Smooth muscle cell of trachea (primary cell): Measurements from ENCODE around the gene SNX25. TPM values are rescaled to one million over a fixed set of nuclear protein-coding genes. Genes with fewer than 3 reads are reported as not detected.

ENCODE experiments used
- total RNA-seq: library from RNA; depleted of rRNA; stranded (reverse); fragments of >200 nt; gene quantifications from 2 replicates; pipeline ENCODE4 v1.2.1, GENCODE V29; 2014

The SNX25 gene
- total RNA-seq = 23.5 and 34.2 TPM in 2 replicates

DNA sequence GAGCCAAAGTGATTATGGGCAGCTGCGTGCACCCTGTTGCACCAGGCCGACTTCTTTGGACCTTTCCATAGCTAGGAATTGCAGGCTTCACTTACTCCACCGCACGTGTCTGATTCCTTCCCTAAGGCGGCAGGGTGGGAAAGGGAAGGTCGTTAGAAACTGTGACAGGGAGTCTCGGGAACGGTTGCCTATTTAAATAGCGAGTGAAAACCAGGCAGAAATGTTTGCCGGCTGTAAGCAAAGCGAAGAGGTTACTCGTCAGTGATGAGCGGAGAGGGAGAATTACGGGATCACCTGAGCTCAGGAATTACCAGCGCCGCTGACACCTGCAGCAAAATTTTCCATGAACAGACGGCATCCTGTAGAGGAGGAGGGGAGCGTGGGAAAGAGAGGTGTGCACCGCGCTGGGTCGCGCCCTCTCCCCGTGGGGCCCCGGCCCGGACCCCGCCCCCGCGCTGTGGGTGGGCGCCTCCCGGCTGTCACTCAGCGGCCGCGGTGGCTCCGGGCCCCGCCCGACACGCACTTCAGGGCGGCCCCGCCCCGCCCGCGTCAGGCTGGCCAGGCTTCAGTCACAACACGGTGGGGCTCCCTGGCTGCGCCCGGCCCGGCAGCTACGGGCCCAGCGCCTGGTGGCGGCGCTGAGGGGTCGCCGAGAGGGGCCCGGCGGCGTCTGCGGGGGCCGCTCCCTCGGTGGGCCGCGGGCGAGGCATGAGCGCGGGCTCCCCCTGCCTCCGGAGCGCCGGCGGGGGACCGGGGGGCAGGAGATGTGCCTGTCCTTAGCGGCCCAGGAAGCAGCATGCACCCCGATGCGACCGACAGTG, at the start of gene SNX25:
Gene SNX25 (plus strand): TSS at position 568 of the 821 bp plus-strand sequence. CDS start 229 bp downstream, at position 797.

DNA sequence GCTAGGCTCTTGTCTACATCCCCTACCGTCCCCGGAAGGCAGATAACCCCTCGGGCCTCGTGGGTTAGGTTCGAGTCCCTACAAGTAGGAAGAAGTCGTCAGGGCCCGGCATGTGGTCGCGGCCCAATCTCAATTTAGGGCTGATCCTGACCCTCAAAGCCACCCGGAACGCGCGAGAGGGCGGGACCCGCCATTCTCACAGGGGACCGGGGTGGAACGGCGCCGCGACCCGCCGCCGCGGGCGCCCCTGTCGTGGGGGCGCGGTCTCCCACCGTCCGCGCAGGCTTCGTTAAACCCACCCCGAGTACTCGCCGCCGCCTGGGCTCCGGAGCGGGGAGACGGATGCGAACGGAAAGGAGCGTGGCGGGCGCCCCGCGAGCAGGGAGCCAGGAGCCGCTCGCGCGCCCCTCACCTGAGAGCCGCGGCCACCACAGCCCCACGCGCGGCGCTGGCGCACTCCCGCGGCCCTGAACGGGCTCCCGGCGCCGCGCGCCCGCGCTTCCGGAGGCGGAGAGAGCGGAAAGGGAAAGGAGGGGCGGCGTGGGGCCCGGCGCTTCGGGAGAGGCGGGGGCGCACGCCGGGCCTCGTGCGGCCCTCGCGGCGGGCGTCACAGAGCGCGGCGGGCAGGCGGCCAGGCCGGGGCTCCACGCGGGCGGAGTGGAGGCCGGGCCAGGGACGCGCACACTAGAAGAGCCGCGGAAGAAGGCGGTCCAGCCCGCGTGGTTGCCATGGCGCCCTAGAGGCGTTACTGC, 5.7 kb upstream of the SNX25 start, which contains the start of gene CFAP97:
Gene CFAP97 (minus strand): TSS at position 515 of the 752 bp plus-strand sequence. CDS start 12,804 bp downstream, outside the sequence.

DNA sequence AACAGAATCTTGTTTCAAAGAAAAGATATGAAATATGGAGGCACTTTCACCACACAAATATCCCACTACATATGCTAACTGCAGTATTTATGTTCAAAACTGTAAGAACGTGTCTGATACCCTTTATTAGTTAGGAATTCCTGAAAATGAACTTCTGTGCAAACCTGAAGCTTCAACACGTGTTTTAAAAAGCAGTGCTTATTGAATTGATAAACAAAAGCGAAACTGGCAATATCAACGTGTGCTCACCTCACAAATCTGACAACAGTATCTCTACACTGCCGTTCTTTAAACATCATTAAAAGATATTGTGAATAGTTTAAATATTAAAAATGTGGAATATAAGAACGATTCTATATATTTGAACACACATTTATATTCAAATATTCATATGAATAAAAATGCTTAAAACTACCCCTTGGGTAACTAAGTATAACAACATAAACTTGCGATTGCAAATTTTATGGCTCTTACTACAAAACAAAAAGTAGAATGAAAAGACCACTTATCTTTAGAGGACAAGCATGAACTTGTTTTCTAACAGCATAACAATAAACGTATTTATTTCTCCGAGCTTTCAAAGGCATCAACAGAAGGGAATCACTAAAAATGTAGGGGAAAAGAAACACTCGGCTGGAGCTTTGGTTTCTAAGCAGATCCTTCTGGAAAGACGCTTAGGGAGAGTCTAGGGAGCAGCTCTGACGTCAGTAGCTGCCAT, 186.0 kb downstream of the SNX25 start, which contains the start of gene LRP2BP:
Gene LRP2BP (minus strand): TSS at position 687 of the 718 bp plus-strand sequence. CDS start 17,738 bp downstream, outside the sequence.

DNA sequence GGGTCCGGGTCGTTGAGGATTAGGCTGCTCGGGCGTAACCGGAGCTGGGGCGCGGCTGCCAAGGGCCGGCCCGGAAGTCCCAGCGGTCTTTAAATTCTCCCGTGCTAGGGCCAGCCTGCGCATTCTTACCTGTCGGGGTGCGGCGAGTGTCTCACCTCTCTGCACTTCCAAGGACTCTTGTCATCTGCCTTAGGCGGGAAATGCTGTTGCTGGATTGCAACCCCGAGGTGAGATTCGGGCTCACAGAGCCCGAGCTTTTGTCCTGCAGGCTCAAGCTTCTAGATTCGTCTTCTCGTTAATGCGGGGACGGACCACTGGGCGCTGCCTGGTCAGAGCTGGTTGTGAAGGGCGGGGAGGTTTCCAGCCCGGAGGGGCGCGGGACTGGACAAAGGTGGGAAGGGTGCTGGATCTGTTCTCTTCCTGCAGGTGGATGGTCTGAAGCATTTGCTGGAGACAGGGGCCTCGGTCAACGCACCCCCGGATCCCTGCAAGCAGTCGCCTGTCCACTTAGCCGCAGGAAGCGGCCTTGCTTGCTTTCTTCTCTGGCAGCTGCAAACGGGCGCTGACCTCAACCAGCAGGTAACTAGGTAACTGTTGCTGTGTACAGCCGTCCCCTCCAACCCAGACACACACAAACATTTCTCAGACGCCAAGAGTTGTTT, 187.5 kb downstream of the SNX25 start, which contains the start of gene ANKRD37:
Gene ANKRD37 (plus strand): TSS at position 118 of the 662 bp plus-strand sequence. CDS start 83 bp downstream, at position 201.

Other genes with a start within 250 kb of the SNX25 start
- gene HELT, start 191.1 kb upstream of the SNX25 start, total RNA-seq = not detected in 2 replicates
- gene SLC25A4, start 66.3 kb upstream of the SNX25 start, total RNA-seq = 6.8 and 7.4 TPM in 2 replicates
- 30.4 and 35.2 TPM in 2 replicates for gene CFAP97, start 5.6 kb upstream of the SNX25 start, total RNA-seq
- gene LRP2BP, start 186.3 kb downstream of the SNX25 start, total RNA-seq = 0.44 and 0.50 TPM in 2 replicates
- gene ANKRD37, start 187.2 kb downstream of the SNX25 start, total RNA-seq = 3.9 and 4.6 TPM in 2 replicates
- 37.5 and 52.1 TPM in 2 replicates for gene UFSP2, start 216.4 kb downstream of the SNX25 start, total RNA-seq